ENCODE measurements around the gene IGLON5. TPM values are rescaled to one million over a fixed set of nuclear protein-coding genes. Genes with fewer than 3 reads are reported as not detected.

IGLON5 gene
- total RNA-seq, 1 experiment from 2014 or later: not detected

DNA sequence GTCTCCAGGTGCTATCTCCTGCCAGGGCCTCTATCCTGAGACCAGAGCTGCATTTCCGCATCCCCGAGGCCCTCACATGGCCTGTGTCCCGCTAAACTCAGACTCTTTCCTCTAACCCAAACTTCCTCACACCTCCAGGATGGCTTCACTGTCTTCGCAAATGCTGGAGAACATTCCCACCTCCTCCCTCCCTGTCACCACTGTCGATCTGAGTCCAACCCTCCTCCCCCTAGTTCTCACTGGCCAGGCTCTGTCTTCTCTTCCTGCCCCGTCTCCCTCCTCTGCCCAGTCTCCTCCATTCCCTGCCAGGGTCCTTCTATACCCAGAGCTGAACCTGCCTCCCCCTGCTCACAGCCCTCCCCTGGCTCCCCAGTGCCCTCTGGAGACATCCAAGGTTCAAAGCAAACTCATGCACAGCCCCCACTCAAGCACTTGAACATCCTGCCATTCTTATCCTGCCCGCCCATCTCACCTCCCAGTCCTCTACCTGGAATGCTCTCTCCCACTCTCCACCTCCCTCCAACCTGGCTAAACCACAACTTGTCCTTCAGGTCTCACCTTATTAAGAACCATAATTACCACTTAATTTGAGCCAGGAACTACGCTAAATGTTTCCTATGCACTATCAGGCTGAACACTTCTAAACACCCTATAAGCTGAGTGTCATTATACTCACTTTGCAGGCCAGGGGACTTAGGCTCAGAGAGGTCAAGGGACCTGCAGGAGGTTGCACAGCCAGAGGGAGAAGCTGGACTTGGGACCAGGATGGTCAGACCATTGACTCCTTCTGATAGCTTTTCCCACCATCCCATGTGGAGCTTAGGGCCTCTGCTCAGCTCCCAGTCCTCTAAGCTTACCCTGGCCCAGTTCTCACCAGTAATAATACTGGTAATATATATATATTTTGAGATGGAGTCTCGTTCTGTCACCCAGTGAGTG lies 31.5 kb downstream of the IGLON5 start:
- no peak overlapping the region for H3K27ac ChIP-seq (ENCODE audit: low read depth, low read length)
- intact Hi-C loops (cut with micrococcal nuclease): no loop called here
- H3K4me2 ChIP-seq (ENCODE audit: low read length): no peak overlapping the region
- no peaks in the 10 kb centered on the region for H3K79me2 ChIP-seq (ENCODE audit: insufficient read depth, low read length)
- no peaks in the 10 kb centered on the region; a peak in 2 of 4 replicates for H3K36me3 ChIP-seq (ENCODE audit: control insufficient read depth in 1 of 2, insufficient read depth in 2 of 2, low read length in 2 of 2)
- TF ChIP-seq FOSL1 (IDR thresholded peaks at IDR 0.05; ENCODE audit: low read depth) (no peak), CEBPB (IDR thresholded peaks at IDR 0.05; ENCODE audit: low read depth) (no peak), POLR2A (IDR thresholded peaks at IDR 0.05; ENCODE audit: borderline replicate concordance, extremely low read depth, insufficient read depth, insufficient read length) (no peak)
- TF ChIP-seq, protein P1, sequence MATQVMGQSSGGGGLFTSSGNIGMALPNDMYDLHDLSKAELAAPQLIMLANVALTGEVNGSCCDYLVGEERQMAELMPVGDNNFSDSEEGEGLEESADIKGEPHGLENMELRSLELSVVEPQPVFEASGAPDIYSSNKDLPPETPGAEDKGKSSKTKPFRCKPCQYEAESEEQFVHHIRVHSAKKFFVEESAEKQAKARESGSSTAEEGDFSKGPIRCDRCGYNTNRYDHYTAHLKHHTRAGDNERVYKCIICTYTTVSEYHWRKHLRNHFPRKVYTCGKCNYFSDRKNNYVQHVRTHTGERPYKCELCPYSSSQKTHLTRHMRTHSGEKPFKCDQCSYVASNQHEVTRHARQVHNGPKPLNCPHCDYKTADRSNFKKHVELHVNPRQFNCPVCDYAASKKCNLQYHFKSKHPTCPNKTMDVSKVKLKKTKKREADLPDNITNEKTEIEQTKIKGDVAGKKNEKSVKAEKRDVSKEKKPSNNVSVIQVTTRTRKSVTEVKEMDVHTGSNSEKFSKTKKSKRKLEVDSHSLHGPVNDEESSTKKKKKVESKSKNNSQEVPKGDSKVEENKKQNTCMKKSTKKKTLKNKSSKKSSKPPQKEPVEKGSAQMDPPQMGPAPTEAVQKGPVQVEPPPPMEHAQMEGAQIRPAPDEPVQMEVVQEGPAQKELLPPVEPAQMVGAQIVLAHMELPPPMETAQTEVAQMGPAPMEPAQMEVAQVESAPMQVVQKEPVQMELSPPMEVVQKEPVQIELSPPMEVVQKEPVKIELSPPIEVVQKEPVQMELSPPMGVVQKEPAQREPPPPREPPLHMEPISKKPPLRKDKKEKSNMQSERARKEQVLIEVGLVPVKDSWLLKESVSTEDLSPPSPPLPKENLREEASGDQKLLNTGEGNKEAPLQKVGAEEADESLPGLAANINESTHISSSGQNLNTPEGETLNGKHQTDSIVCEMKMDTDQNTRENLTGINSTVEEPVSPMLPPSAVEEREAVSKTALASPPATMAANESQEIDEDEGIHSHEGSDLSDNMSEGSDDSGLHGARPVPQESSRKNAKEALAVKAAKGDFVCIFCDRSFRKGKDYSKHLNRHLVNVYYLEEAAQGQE (IDR thresholded peaks at IDR 0.05; ENCODE audit: low read depth): no peak
- TF ChIP-seq, protein P2, sequence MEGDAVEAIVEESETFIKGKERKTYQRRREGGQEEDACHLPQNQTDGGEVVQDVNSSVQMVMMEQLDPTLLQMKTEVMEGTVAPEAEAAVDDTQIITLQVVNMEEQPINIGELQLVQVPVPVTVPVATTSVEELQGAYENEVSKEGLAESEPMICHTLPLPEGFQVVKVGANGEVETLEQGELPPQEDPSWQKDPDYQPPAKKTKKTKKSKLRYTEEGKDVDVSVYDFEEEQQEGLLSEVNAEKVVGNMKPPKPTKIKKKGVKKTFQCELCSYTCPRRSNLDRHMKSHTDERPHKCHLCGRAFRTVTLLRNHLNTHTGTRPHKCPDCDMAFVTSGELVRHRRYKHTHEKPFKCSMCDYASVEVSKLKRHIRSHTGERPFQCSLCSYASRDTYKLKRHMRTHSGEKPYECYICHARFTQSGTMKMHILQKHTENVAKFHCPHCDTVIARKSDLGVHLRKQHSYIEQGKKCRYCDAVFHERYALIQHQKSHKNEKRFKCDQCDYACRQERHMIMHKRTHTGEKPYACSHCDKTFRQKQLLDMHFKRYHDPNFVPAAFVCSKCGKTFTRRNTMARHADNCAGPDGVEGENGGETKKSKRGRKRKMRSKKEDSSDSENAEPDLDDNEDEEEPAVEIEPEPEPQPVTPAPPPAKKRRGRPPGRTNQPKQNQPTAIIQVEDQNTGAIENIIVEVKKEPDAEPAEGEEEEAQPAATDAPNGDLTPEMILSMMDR (IDR thresholded peaks at IDR 0.05 in 2 of 3, conservative IDR thresholded peaks at IDR 0.05 in 1 of 3; ENCODE audit: borderline replicate concordance in 1 of 3, insufficient read depth in 1 of 3, low read depth in 2 of 3, low read length in 2 of 3): no peak
- ATAC-seq (no peak), DNase-seq (ENCODE audit: low read depth, low spot score) (no peak)
- POLR2A ChIA-PET: no interaction called here
- no peaks in the 10 kb centered on the region for H3K9me2 ChIP-seq (ENCODE audit: insufficient read depth)
- no peaks in the 10 kb centered on the region for H4K20me1 ChIP-seq (ENCODE audit: insufficient read depth)
- no peak overlapping the region for H3K9ac ChIP-seq (ENCODE audit: low read length)
- CTCF ChIA-PET: no interaction called here
- H3K4me3 ChIP-seq (replicated peaks in 1 of 2; ENCODE audit: low read depth in 1 of 2, low read length in 2 of 2): no peak overlapping the region
- peaks cover 5 to 44% of the 10 kb centered on the region in 2 experiments; a peak in 3 of 4 replicates for H3K4me1 ChIP-seq (ENCODE audit: control insufficient read depth in 1 of 2, insufficient read depth in 2 of 2, low read length in 2 of 2)
- H2AFZ ChIP-seq (ENCODE audit: low read depth, low read length, poor library complexity, severe bottlenecking): no peak overlapping the region
- H3K9me3 ChIP-seq (ENCODE audit: control insufficient read depth in 1 of 2, insufficient read depth in 1 of 2, low read depth in 1 of 2, low read length in 2 of 2): no peaks in the 10 kb centered on the region
- RAD21 ChIA-PET (ENCODE audit: low non-redundant PET in 1 of 2, low total read pairs in 2 of 2, uncharacterized antibody in 2 of 2, unreplicated experiment in 2 of 2): no interaction called here
- no peaks in the 10 kb centered on the region for H3K27me3 ChIP-seq (ENCODE audit: insufficient read depth, low read length)
- no TSS peak for BruUV-seq (replicated peaks)
